PFSK-1 (cell line): Measurements from ENCODE around the gene SNTB2.

ENCODE experiments used
- FOXP2 ChIP-seq: optimal IDR thresholded peaks from 2 replicates; pipeline ENCODE3; 2011; ENCODE audit warnings: borderline replicate concordance, control low read depth, inconsistent platforms; ENCODE audit not compliant: insufficient read depth; ENCODE audit errors: extremely low read length, extremely low read depth
- POLR2AphosphoS5 ChIP-seq: IDR thresholded peaks from 2 replicates; pipeline ENCODE4 v1.6.1; 2012; ENCODE audit warnings: low read depth, mild to moderate bottlenecking, control low read depth, low read length, moderate library complexity
- REST ChIP-seq, 2 experiments: IDR thresholded peaks; 2 replicates each; pipeline versions ENCODE4 v1.6.1 to v1.8.0; 2011 to 2012; ENCODE audit warnings: low read depth in 2 of 2, low read length in 2 of 2, control low read depth in 1 of 2, inconsistent platforms in 1 of 2, mild to moderate bottlenecking in 1 of 2, moderate library complexity in 1 of 2; ENCODE audit not compliant: insufficient read depth in 1 of 2
- SIN3A ChIP-seq: IDR thresholded peaks from 2 replicates; pipeline ENCODE4 v1.6.1; 2012; ENCODE audit warnings: mild to moderate bottlenecking, low read length, moderate library complexity, borderline replicate concordance; ENCODE audit not compliant: insufficient read depth
- TAF1 ChIP-seq: IDR thresholded peaks from 2 replicates; pipeline ENCODE4 v1.6.1; 2012; ENCODE audit warnings: low read length, control low read depth, borderline replicate concordance; ENCODE audit not compliant: insufficient read depth

Gene SNTB2

GRCh38 chr16:69143116-69143515, 43.8 kb upstream of the SNTB2 start:
- no peak for TF ChIP-seq REST (IDR thresholded peaks at IDR 0.05; ENCODE audit: insufficient read depth in 1 of 2, low read depth in 2 of 2, low read length in 2 of 2)
- TF ChIP-seq POLR2AphosphoS5, result no peak
- TF ChIP-seq FOXP2, result no peak
- TF ChIP-seq SIN3A, result no peak
- no peak for TF ChIP-seq TAF1

- TF ChIP-seq TAF1 (no peak), FOXP2 (no peak), SIN3A (no peak), REST (IDR thresholded peaks at IDR 0.05; ENCODE audit: insufficient read depth in 1 of 2, low read depth in 2 of 2, low read length in 2 of 2) (no peak), POLR2AphosphoS5 (no peak)
Observed at GRCh38 chr16:69145658-69146057, 41.3 kb upstream of the SNTB2 start.

GRCh38 chr16:69150146-69150865, 36.7 kb upstream of the SNTB2 start:
- TF ChIP-seq FOXP2 (no peak), REST (IDR thresholded peaks at IDR 0.05; ENCODE audit: insufficient read depth in 1 of 2, low read depth in 2 of 2, low read length in 2 of 2) (no peak), POLR2AphosphoS5 (no peak), SIN3A (no peak), TAF1 (no peak)

- TF ChIP-seq REST (IDR thresholded peaks at IDR 0.05; ENCODE audit: insufficient read depth in 1 of 2, low read depth in 2 of 2, low read length in 2 of 2), result no peak
- TF ChIP-seq TAF1, result no peak
- no peak for TF ChIP-seq SIN3A
- no peak for TF ChIP-seq POLR2AphosphoS5
- TF ChIP-seq FOXP2, result no peak
Observed at GRCh38 chr16:69157196-69157595, 29.8 kb upstream of the SNTB2 start.
